HEK293 (cell line): Measurements from ENCODE around the gene AUH.

Experiments
- CTCF ChIA-PET: fragments of 350-600 bp; formaldehyde crosslinking; extraction: SDS; loops from one replicate; lab custom pipeline; 2021; ENCODE audit warnings: antibody characterized with exemption; lab: Yijun Ruan, JAX
- POLR2A ChIA-PET: fragments of 300-600 bp; formaldehyde crosslinking; extraction: SDS; loops from one replicate; lab custom pipeline; 2020; ENCODE audit warnings: antibody characterized with exemption, inconsistent platforms; lab: Yijun Ruan, JAX
- H3K27ac ChIP-seq: fragments of 200-500 bp; sonication (Bioruptor generic); 2 replicates; pipeline ENCODE4 v1.5.1; 2014; ENCODE audit warnings: low read depth, low read length, control low read depth, inconsistent platforms; ENCODE audit errors: extremely low read depth
- H3K36me3 ChIP-seq, 2 experiments: fragments of 200-500 bp in 1 of 2; sonication (Bioruptor generic) in 1 of 2; 1 replicate in 1 of 2; 2 replicates in 1 of 2; pipeline ENCODE4 v1.5.1; 2014 to 2017; ENCODE audit warnings: inconsistent platforms in 2 of 2, low read length in 2 of 2; ENCODE audit not compliant: control insufficient read depth in 2 of 2, insufficient read depth in 1 of 2
- H3K4me1 ChIP-seq: fragments of 200-500 bp; sonication (Bioruptor generic); 2 replicates; pipeline ENCODE4 v1.5.1; 2014; ENCODE audit warnings: mild to moderate bottlenecking, low read length, inconsistent platforms; ENCODE audit not compliant: control insufficient read depth, insufficient read depth
- H3K4me3 ChIP-seq: 2 replicates; pipeline ENCODE4 v1.5.1; 2011; ENCODE audit warnings: low read depth, mild to moderate bottlenecking, control low read depth, low read length, moderate library complexity
- H3K9me3 ChIP-seq: fragments of 200-500 bp; sonication (Bioruptor generic); 2 replicates; pipeline ENCODE4 v1.5.1; 2014; ENCODE audit warnings: low read depth, low read length, inconsistent platforms; ENCODE audit not compliant: control insufficient read depth, insufficient read depth
- HIC1 ChIP-seq: fragments of 450-650 bp; formaldehyde crosslinking; IDR thresholded peaks from 2 replicates; pipeline ENCODE4 v1.5.1; 2016; ENCODE audit warnings: missing biosample characterization, missing genetic modification characterization
- SCRT1 ChIP-seq: fragments of 450-650 bp; formaldehyde crosslinking; IDR thresholded peaks from 2 replicates; pipeline ENCODE4 v1.5.1; 2016; ENCODE audit warnings: missing biosample characterization, missing genetic modification characterization, borderline replicate concordance
- SCRT2 ChIP-seq: fragments of 450-650 bp; formaldehyde crosslinking; IDR thresholded peaks from 2 replicates; pipeline ENCODE4 v1.5.1; 2016; ENCODE audit warnings: missing biosample characterization, missing genetic modification characterization
- TRIM28 ChIP-seq: IDR thresholded peaks from 2 replicates; pipeline ENCODE4 v1.6.1; 2011; ENCODE audit warnings: low read length, control low read depth, borderline replicate concordance
- YY1 ChIP-seq: fragments of 450-650 bp; formaldehyde crosslinking; IDR thresholded peaks from 2 replicates; pipeline ENCODE4 v1.5.1; 2018; ENCODE audit warnings: missing biosample characterization, missing genetic modification characterization
- ZBTB7A ChIP-seq: fragments of 450-650 bp; formaldehyde crosslinking; IDR thresholded peaks from 2 replicates; pipeline ENCODE4 v1.5.1; 2016; ENCODE audit warnings: low read depth, missing biosample characterization, missing genetic modification characterization
- ZNF155 ChIP-seq: fragments of 450-650 bp; formaldehyde crosslinking; IDR thresholded peaks from 2 replicates; pipeline ENCODE4 v1.5.1; 2016; ENCODE audit warnings: missing biosample characterization, missing genetic modification characterization
- ZNF174 ChIP-seq: fragments of 450-650 bp; formaldehyde crosslinking; IDR thresholded peaks from 2 replicates; pipeline ENCODE4 v1.5.0; 2017; ENCODE audit warnings: missing biosample characterization, mild to moderate bottlenecking, missing genetic modification characterization
- ZNF184 ChIP-seq: fragments of 450-650 bp; IDR thresholded peaks from 2 replicates; pipeline ENCODE4 v1.5.1; 2018; ENCODE audit warnings: missing biosample characterization, mild to moderate bottlenecking, missing genetic modification characterization
- ZNF202 ChIP-seq: fragments of 450-650 bp; formaldehyde crosslinking; IDR thresholded peaks from 2 replicates; pipeline ENCODE4 v1.5.1; 2016; ENCODE audit warnings: missing biosample characterization, missing genetic modification characterization, borderline replicate concordance
- ZNF221 ChIP-seq: fragments of 450-650 bp; formaldehyde crosslinking; IDR thresholded peaks from 2 replicates; pipeline ENCODE4 v1.5.1; 2017; ENCODE audit warnings: missing biosample characterization, missing genetic modification characterization, borderline replicate concordance
- ZNF266 ChIP-seq: fragments of 450-650 bp; formaldehyde crosslinking; IDR thresholded peaks from 2 replicates; pipeline ENCODE4 v1.5.1; 2016; ENCODE audit warnings: missing biosample characterization, missing genetic modification characterization, low read depth
- ZNF585B ChIP-seq: fragments of 450-650 bp; formaldehyde crosslinking; IDR thresholded peaks from 2 replicates; pipeline ENCODE4 v1.5.1; 2016; ENCODE audit warnings: missing biosample characterization, missing genetic modification characterization
- ZNF664 ChIP-seq: fragments of 450-650 bp; formaldehyde crosslinking; IDR thresholded peaks from 2 replicates; pipeline ENCODE4 v1.5.1; 2016; ENCODE audit warnings: missing biosample characterization, missing genetic modification characterization
- ZNF707 ChIP-seq: fragments of 450-650 bp; formaldehyde crosslinking; IDR thresholded peaks from 2 replicates; pipeline ENCODE4 v1.5.1; 2016; ENCODE audit warnings: missing biosample characterization, missing genetic modification characterization
- ZNF76 ChIP-seq: fragments of 450-650 bp; formaldehyde crosslinking; IDR thresholded peaks from 2 replicates; pipeline ENCODE4; 2016; ENCODE audit warnings: low read depth, missing biosample characterization, missing genetic modification characterization, borderline replicate concordance
- ZSCAN23 ChIP-seq: fragments of 450-650 bp; formaldehyde crosslinking; IDR thresholded peaks from 2 replicates; pipeline ENCODE4 v1.5.1; 2016; ENCODE audit warnings: missing biosample characterization, missing genetic modification characterization
- ZXDB ChIP-seq: fragments of 450-650 bp; formaldehyde crosslinking; IDR thresholded peaks from 2 replicates; pipeline ENCODE4 v1.5.1; 2016; ENCODE audit warnings: missing biosample characterization, missing genetic modification characterization

AUH gene

DNA sequence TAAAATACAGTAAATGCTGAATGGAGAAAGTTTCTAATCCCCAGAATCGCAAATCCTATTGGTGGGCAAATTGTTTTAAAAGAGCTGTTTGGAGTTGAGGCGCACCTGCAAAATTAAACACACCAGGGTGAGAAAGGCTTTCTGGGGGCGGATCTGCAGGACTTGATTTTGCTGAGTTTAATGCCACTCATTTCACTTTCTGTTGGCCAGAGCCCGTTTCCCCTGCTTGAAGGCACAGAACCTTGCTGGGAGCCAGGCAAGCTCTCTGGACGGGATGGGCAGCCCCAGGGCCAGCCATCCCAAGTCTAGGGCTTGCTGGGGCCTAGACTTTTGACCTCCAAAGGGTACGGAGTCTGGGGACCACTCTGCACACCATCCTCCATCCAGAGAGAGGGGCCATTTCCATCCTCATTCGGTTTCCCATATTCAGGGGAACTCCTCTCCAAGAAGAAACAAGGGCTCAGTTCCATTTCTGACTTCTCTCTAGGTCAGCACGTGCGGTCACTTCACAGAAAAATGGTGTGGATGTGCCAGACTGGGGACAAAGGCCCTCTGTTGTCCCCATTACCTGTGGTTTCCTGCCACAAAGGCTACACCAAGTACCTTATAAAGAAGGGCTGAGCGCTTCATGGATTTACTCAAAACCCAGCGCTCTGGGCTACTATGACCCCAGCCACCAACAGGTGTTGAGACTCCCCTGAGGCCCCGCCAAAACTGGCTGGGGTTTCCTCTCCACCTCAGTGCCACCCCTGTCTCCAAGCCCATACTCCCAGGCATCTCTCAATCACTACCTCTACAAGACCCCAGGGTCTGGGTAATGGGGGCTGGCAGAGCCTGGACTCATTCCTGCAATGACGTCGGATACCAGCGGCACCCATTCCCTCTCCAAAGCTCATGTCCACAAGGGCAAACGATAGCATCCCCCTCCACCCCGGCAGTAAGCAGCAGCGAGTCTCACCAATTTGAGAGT is 170.0 kb downstream of the AUH start:
- Histone ChIP-seq H3K9me3 (no peaks in the 10 kb centered on the region), H3K4me1 (peaks cover 3% of the 10 kb centered on the region; the same call in 1 of the 2 replicates), H3K4me3 (no peak overlapping the region), H3K36me3 (no peaks in the 10 kb centered on the region), H3K27ac (no peak overlapping the region; the same call in 1 of the 2 replicates)
- CTCF ChIA-PET: interaction anchor here (0.6 to 0.8 kb wide), 5 partner anchors 77 to 206 kb away, joined by 3 to 8 read pairs (median 3); no protein-coding TSS in a partner anchor
- POLR2A ChIA-PET: no interaction called here
- TF ChIP-seq ZNF155 (tag by site-specific recombination): no peak
- no peak for TF ChIP-seq ZNF174 (tag by site-specific recombination)
- 0 out of 2 replicates have a peak, but pooled peaks have one; percentile 17 for TF ChIP-seq SCRT2 (tag by site-specific recombination)
- TF ChIP-seq ZNF221 (tag by site-specific recombination): no peak
- no peak for TF ChIP-seq ZSCAN23 (tag by site-specific recombination)

DNA sequence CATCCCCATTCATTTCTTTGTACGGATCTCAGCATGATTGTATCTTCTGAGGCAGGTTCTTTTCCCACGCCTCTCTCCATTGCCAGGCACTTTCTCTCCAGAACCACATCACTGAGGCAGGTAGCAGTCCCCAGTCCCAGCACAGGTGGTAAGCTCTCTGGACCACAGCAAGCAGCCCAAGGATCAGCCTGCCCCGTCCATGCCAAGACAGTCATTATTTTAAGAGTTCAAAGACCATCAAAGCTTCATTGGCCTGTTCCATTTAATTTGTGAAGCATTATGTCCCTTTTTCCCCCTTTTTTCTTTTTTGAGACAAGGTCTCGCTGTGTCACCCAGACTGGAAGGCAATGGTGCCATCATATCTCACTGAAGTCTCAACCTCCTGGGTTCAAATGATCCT is 171.7 kb downstream of the AUH start:
- Histone ChIP-seq H3K27ac (no peak overlapping the region), H3K4me3 (no peak overlapping the region), H3K36me3 (no peaks in the 10 kb centered on the region), H3K9me3 (no peaks in the 10 kb centered on the region), H3K4me1 (peaks cover 3% of the 10 kb centered on the region; the same call in 1 of the 2 replicates)
- CTCF ChIA-PET: no interaction called here
- POLR2A ChIA-PET: no interaction called here
- TF ChIP-seq ZNF76 (tag by site-specific recombination): no peak
- TF ChIP-seq ZNF266: no peak
- no peak for TF ChIP-seq ZNF202 (tag by site-specific recombination)
- TF ChIP-seq ZNF184 (tag by site-specific recombination): no peak
- TF ChIP-seq ZNF585B: no peak
- TF ChIP-seq ZBTB7A (tag by site-specific recombination): no peak
- no peak for TF ChIP-seq TRIM28
- TF ChIP-seq HIC1 (tag by site-specific recombination): no peak
- TF ChIP-seq ZXDB (tag by site-specific recombination): no peak
- no peak for TF ChIP-seq SCRT1 (tag by site-specific recombination)
- TF ChIP-seq SCRT2 (tag by site-specific recombination): no peak
- no peak for TF ChIP-seq YY1 (tag by site-specific recombination)
- no peak for TF ChIP-seq ZNF707
- TF ChIP-seq, all 188 proteins: peak for 0

DNA sequence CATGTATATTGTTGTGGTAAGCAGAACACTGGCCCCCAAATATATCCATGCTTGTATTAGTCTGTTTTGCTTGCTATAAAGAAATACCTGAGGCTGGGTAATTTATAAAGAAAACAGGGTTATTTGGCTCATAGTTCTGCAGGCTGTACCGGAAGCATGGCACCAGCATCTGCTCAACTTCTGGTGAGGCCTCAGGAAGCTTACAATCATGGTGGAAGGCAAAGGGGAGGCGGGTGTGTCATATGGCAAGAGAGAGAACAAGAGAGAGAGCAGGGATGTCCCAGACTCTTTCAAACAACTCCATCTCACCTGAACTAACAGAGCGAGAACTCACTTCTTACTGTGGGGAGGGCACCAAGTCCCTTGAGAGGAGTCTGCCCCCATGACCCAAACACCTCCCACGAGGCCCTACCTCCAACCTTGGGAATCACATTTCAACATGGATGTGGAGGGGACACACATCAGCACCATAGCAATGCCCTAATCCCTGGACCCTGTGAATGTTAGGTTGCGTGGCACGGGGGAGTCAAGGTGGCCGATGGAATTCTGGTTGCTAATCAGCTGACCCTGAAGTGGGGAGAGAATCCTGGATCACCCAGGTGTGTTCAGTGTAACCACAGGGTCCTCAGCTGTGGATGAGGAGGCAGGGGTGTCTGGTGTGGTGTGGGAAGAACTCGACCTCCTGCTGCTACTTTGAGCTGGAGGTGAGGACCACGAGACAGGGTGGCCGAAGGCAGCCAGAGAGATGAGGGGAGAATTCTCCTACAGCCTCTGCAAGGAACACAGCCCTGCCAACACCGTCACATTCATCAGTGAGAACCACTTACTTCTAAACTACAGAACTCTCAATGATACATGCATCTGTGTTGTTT is 172.8 kb downstream of the AUH start:
- CTCF ChIA-PET: interaction anchor here (0.6 kb wide), 1 partner anchor 1411 kb away, joined by 3 read pairs; no protein-coding TSS in a partner anchor
- no peak for TF ChIP-seq ZNF664 (tag by site-specific recombination)
- no peaks in the 10 kb centered on the region for H3K9me3 ChIP-seq
- POLR2A ChIA-PET: no interaction called here
- H3K4me3 ChIP-seq: no peak overlapping the region
- no peak overlapping the region for H3K27ac ChIP-seq
- H3K4me1 ChIP-seq: peaks cover 3% of the 10 kb centered on the region; the same call in 1 of the 2 replicates
- no peaks in the 10 kb centered on the region for H3K36me3 ChIP-seq
